ENCODE data around the gene TBATA.

Gene TBATA

GRCh38 chr10:70785190-70785589 lies at the start of gene TBATA:
Gene TBATA, minus strand, starts transcription at chr10:70785377. Its CDS starts 1,998 bp downstream, at chr10:70783379.
- TF ChIP-seq CTCF (conservative IDR thresholded peaks at IDR 0.05; ENCODE audit: low read depth) = no peak
- ChIA-PET POLR2A (ENCODE audit: low non-redundant PET) (no interaction called here), CTCF (no interaction called here)
- H3K27ac ChIP-seq = no peak within 1 kb of the TSS
- DNase-seq (ENCODE audit: low spot score) = no peak

GRCh38 chr10:70834441-70835151 lies 49.4 kb upstream of the TBATA start:
- ChIA-PET POLR2A (ENCODE audit: low non-redundant PET) (no interaction called here), CTCF (no interaction called here)
- no peak for TF ChIP-seq CTCF (conservative IDR thresholded peaks at IDR 0.05; ENCODE audit: low read depth)
- no peak for DNase-seq (ENCODE audit: low spot score)
- no peak overlapping the region for H3K27ac ChIP-seq

- no peak for DNase-seq (ENCODE audit: low spot score)
- CTCF ChIA-PET = no interaction called here
- no peak overlapping the region for H3K27ac ChIP-seq
- TF ChIP-seq CTCF (conservative IDR thresholded peaks at IDR 0.05; ENCODE audit: low read depth) = no peak
- POLR2A ChIA-PET (ENCODE audit: low non-redundant PET) = no interaction called here
Observed at GRCh38 chr10:70834021-70834420, 48.8 kb upstream of the TBATA start.

- no peak for DNase-seq (ENCODE audit: low spot score)
- no peak for TF ChIP-seq CTCF (conservative IDR thresholded peaks at IDR 0.05; ENCODE audit: low read depth)
- no peak overlapping the region for H3K27ac ChIP-seq
- ChIA-PET CTCF (interaction anchor here (1.0 kb wide), 1 partner anchor 20 kb away, joined by 5 read pairs; no protein-coding TSS in a partner anchor), POLR2A (ENCODE audit: low non-redundant PET) (no interaction called here)
Observed at GRCh38 chr10:70833601-70834000, 48.4 kb upstream of the TBATA start.

GRCh38 chr10:70832852-70833528 lies 47.8 kb upstream of the TBATA start:
- POLR2A ChIA-PET (ENCODE audit: low non-redundant PET) = no interaction called here
- CTCF ChIA-PET = interaction anchor here (0.8 to 1.0 kb wide), 2 partner anchors 17 to 21 kb away, joined by 4 to 5 read pairs; partner anchors contain the start of gene SGPL1
- TF ChIP-seq CTCF (conservative IDR thresholded peaks at IDR 0.05; ENCODE audit: low read depth) = no peak
- peak; percentile 57 for DNase-seq (ENCODE audit: low spot score)
- no peak overlapping the region for H3K27ac ChIP-seq

GRCh38 chr10:70832221-70832620 lies 47.0 kb upstream of the TBATA start:
- no peak overlapping the region for H3K27ac ChIP-seq

More at GRCh38 chr10:70832221-70832620, 47.0 kb upstream of the TBATA start:
- no peak for DNase-seq (ENCODE audit: low spot score)
- ChIA-PET CTCF (no interaction called here), POLR2A (ENCODE audit: low non-redundant PET) (no interaction called here)
- TF ChIP-seq CTCF (conservative IDR thresholded peaks at IDR 0.05; ENCODE audit: low read depth) = no peak

All from RWPE1 (cell line).